ENCODE measurements around the gene ILKAP.

The ILKAP gene

GRCh38 chr2:238133499-238134392 is 69.7 kb downstream of the ILKAP start:
- Mint-ChIP-seq H3K9me3 (no peaks in the 10 kb centered on the region), H3K4me1 (peaks cover 17% of the 10 kb centered on the region), H3K36me3 (no peaks in the 10 kb centered on the region), H3K27me3 (no peaks in the 10 kb centered on the region), H3K27ac (no peak overlapping the region), H3K4me3 (no peak overlapping the region)
- ATAC-seq = no peak

- no peak for ATAC-seq
- Mint-ChIP-seq H3K4me1 (peaks cover 7% of the 10 kb centered on the region), H3K9me3 (no peaks in the 10 kb centered on the region), H3K36me3 (no peaks in the 10 kb centered on the region), H3K27ac (no peak overlapping the region), H3K4me3 (no peak overlapping the region), H3K27me3 (no peaks in the 10 kb centered on the region)
Measured at GRCh38 chr2:238132463-238133450, 70.7 kb downstream of the ILKAP start.

- H3K4me1 Mint-ChIP-seq = peaks cover 4% of the 10 kb centered on the region
- no peaks in the 10 kb centered on the region for H3K36me3 Mint-ChIP-seq
- H3K9me3 Mint-ChIP-seq = no peaks in the 10 kb centered on the region
- no peak overlapping the region for H3K4me3 Mint-ChIP-seq
- no peak overlapping the region for H3K27ac Mint-ChIP-seq
- no peaks in the 10 kb centered on the region for H3K27me3 Mint-ChIP-seq
- ATAC-seq = no peak
Measured at GRCh38 chr2:238131761-238132462, 71.6 kb downstream of the ILKAP start.

GRCh38 chr2:238130696-238131628 is 72.5 kb downstream of the ILKAP start:
- Mint-ChIP-seq H3K27ac (no peak overlapping the region), H3K36me3 (no peaks in the 10 kb centered on the region), H3K9me3 (no peaks in the 10 kb centered on the region), H3K27me3 (no peaks in the 10 kb centered on the region), H3K4me1 (peaks cover 4% of the 10 kb centered on the region), H3K4me3 (no peak overlapping the region)
- no peak for ATAC-seq

GRCh38 chr2:238130111-238130695 is 73.3 kb downstream of the ILKAP start:
- H3K9me3 Mint-ChIP-seq = no peaks in the 10 kb centered on the region
- H3K4me1 Mint-ChIP-seq = peaks cover 4% of the 10 kb centered on the region
- no peak for ATAC-seq
- no peaks in the 10 kb centered on the region for H3K27me3 Mint-ChIP-seq
- no peaks in the 10 kb centered on the region for H3K36me3 Mint-ChIP-seq
- no peak overlapping the region for H3K27ac Mint-ChIP-seq
- H3K4me3 Mint-ChIP-seq = no peak overlapping the region

- Mint-ChIP-seq H3K27ac (no peak overlapping the region), H3K36me3 (no peaks in the 10 kb centered on the region), H3K4me1 (peaks cover 4% of the 10 kb centered on the region), H3K27me3 (no peaks in the 10 kb centered on the region), H3K9me3 (no peaks in the 10 kb centered on the region), H3K4me3 (no peak overlapping the region)
- ATAC-seq = no peak
Measured at GRCh38 chr2:238129166-238130010, 74.1 kb downstream of the ILKAP start.

- peaks cover 2% of the 10 kb centered on the region for H3K4me1 Mint-ChIP-seq
- no peaks in the 10 kb centered on the region for H3K9me3 Mint-ChIP-seq
- peak; percentile 6 for ATAC-seq
- no peak overlapping the region for H3K27ac Mint-ChIP-seq
- no peaks in the 10 kb centered on the region for H3K27me3 Mint-ChIP-seq
- no peaks in the 10 kb centered on the region for H3K36me3 Mint-ChIP-seq
- H3K4me3 Mint-ChIP-seq = no peak overlapping the region
Measured at GRCh38 chr2:238128534-238129001, 74.9 kb downstream of the ILKAP start.

- Mint-ChIP-seq H3K36me3 (no peaks in the 10 kb centered on the region), H3K4me3 (no peak overlapping the region), H3K27ac (no peak overlapping the region), H3K4me1 (no peaks in the 10 kb centered on the region), H3K9me3 (no peaks in the 10 kb centered on the region), H3K27me3 (no peaks in the 10 kb centered on the region)
- no peak for ATAC-seq
Measured at GRCh38 chr2:238128061-238128440, 75.4 kb downstream of the ILKAP start.

- no peak for ATAC-seq
- Mint-ChIP-seq H3K27me3 (no peaks in the 10 kb centered on the region), H3K4me1 (no peaks in the 10 kb centered on the region), H3K4me3 (no peak overlapping the region), H3K27ac (no peak overlapping the region), H3K36me3 (no peaks in the 10 kb centered on the region), H3K9me3 (no peaks in the 10 kb centered on the region)
Measured at GRCh38 chr2:238127165-238128060, 76.1 kb downstream of the ILKAP start.

- Mint-ChIP-seq H3K4me3 (no peak overlapping the region), H3K9me3 (no peaks in the 10 kb centered on the region), H3K36me3 (no peaks in the 10 kb centered on the region), H3K4me1 (no peaks in the 10 kb centered on the region), H3K27ac (no peak overlapping the region), H3K27me3 (no peaks in the 10 kb centered on the region)
- ATAC-seq = no peak
Measured at GRCh38 chr2:238126775-238127164, 76.7 kb downstream of the ILKAP start.

GRCh38 chr2:238126338-238126737 is 77.2 kb downstream of the ILKAP start:
- Mint-ChIP-seq H3K9me3 (no peaks in the 10 kb centered on the region), H3K27ac (no peak overlapping the region), H3K4me1 (no peaks in the 10 kb centered on the region), H3K36me3 (no peaks in the 10 kb centered on the region), H3K4me3 (no peak overlapping the region), H3K27me3 (no peaks in the 10 kb centered on the region)
- ATAC-seq = no peak

GRCh38 chr2:238125127-238125885 is 78.2 kb downstream of the ILKAP start:
- H3K9me3 Mint-ChIP-seq = no peaks in the 10 kb centered on the region
- H3K4me3 Mint-ChIP-seq = no peak overlapping the region
- H3K4me1 Mint-ChIP-seq = peaks cover 3% of the 10 kb centered on the region
- H3K36me3 Mint-ChIP-seq = no peaks in the 10 kb centered on the region
- H3K27me3 Mint-ChIP-seq = no peaks in the 10 kb centered on the region
- H3K27ac Mint-ChIP-seq = no peak overlapping the region
- no peak for ATAC-seq
